Heart left ventricle (tissue), 16 donors: ENCODE results near the gene TRPM8. TPM values are rescaled to one million over a fixed set of nuclear protein-coding genes. Genes with fewer than 3 reads are reported as not detected.

Source experiments
- ATAC-seq, 4 donors: fragments of 200-7000 bp; cut with Tn5 transposase; one replicate each; pipeline ENCODE4 v1.9.1; 2020 to 2022; ENCODE audit warnings: moderate library complexity in 4 of 4, mild to moderate bottlenecking in 3 of 4, moderate number of reproducible peaks in 1 of 4
- DNase-seq, 5 donors: peaks; one replicate each; pipeline ENCODE4 v3.0.0-alpha.2; 2020
- H3K27ac ChIP-seq, 12 donors: fragments of 200-600 bp; sonication (generic) in 4 of 12; one replicate each; pipeline versions ENCODE4 v1.5.0 to v1.8.0; 2016 to 2022; ENCODE audit warnings: mild to moderate bottlenecking in 2 of 12
- H3K27me3 ChIP-seq, 9 donors: fragments of 200-600 bp; sonication (generic) in 2 of 9; one replicate each; pipeline versions ENCODE4 v1.5.1 to v1.8.0; 2016 to 2022; ENCODE audit warnings: mild to moderate bottlenecking in 3 of 9
- H3K36me3 ChIP-seq, 9 donors: fragments of 200-600 bp; sonication (generic) in 2 of 9; one replicate each; pipeline versions ENCODE4 v1.5.0 to v1.8.0; 2018 to 2022; ENCODE audit warnings: mild to moderate bottlenecking in 2 of 9
- H3K4me1 ChIP-seq, 12 donors: fragments of 200-600 bp; sonication (generic) in 4 of 12; one replicate each; pipeline versions ENCODE4 v1.5.0 to v1.8.0; 2016 to 2022; ENCODE audit warnings: mild to moderate bottlenecking in 3 of 12
- H3K4me3 ChIP-seq, 12 donors: fragments of 200-600 bp; sonication (generic) in 4 of 12; one replicate each; pipeline versions ENCODE4 v1.5.0 to v1.8.0; 2017 to 2022; ENCODE audit warnings: mild to moderate bottlenecking in 9 of 12, moderate library complexity in 4 of 12
- H3K9me3 ChIP-seq, 12 donors: fragments of 200-600 bp; sonication (generic) in 4 of 12; one replicate each; pipeline versions ENCODE4 v1.5.0 to v1.8.0; 2016 to 2022; ENCODE audit warnings: mild to moderate bottlenecking in 1 of 12
- POLR2A ChIP-seq, 2 donors: fragments of 450-650 bp; IDR thresholded peaks; one replicate each; pipeline ENCODE4 v1.6.1; 2017; ENCODE audit warnings: antibody characterized with exemption in 2 of 2, mild to moderate bottlenecking in 2 of 2, moderate library complexity in 2 of 2
- WGBS, 4 donors: extraction: QIAGEN DNeasy Blood & Tissue Kit in 2 of 4; methylation state at CpG; one replicate each; pipeline versions ENCODE4 v1.1.5 to v1.1.7; 2013 to 2018; 5-methylcytosine and 5-hydroxymethylcytosine counted together
- intact Hi-C, 10 donors: fragments of 100-400 bp; cut with DNase I; formaldehyde crosslinking; loops; one replicate each; pipeline versions ENCODE4 v1.11.1 to v1.14.2; 2022
- polyA plus RNA-seq, 2 donors: library from polyadenylated mRNA; stranded (reverse); fragments of 200-250 nt; gene quantifications; one replicate each; pipeline ENCODE4 v1.2.3, GENCODE V29; 2013
- total RNA-seq, 9 donors: library from RNA; depleted of rRNA in 2 of 9; stranded (reverse); fragments of >200 nt in 2 of 9; fragmentation: NEBNext Ultra II Directional in 3 of 9; extraction: Animal tissue kit (Norgen Biotek cat#: 25700) in 3 of 9; gene quantifications; one replicate each; pipeline versions ENCODE4 v1.1.0 to v1.2.4, GENCODE V29; 2016 to 2023
- TF ChIP-seq, protein P1 (sequence below), 12 donors: fragments of 200-600 bp; sonication (generic) in 4 of 12; IDR thresholded peaks; one replicate each; pipeline versions ENCODE4 v1.5.0 to v1.8.0; 2018 to 2022; ENCODE audit warnings: antibody characterized with exemption in 12 of 12, mild to moderate bottlenecking in 5 of 12
- donor health status: ischemic (EF 13 %, LVEDD 7.1; RV severe dilation, severe dysfunction).
- donor health status: healthy with polysubstance abuse.
- donor health status: DM: no; HTN: yes; CAD: no.
- donor health status: DM: no; HTN: no; CAD: no.
- donor health status: ischemic (EF 25% LVEDD 6.9; RV normal size, moderate dysfunction).
- donor health status: ischemic (EF 25% LVEDD 5.7; RV mildly dilated, moderate dysfunction).
- donor health status: healthy.
- donor health status: DM: yes; HTN: yes; CAD: no.
- donor health status: ischemic (EF 35%, LVEDD 5.7; RV mildly dilated, moderate dysfunction).
- donor health status: nonischemic (EF 11% LVEDD 7.7; RV severe dilation, severe dysfunction).
- donor health status: DM: yes; HTN: yes; CAD: no.
- donor health status: PGD.
- donor health status: ischemic (EF 29% LVEDD 5.4; RV normal size, mild dysfunction).
- donor health status: nonischemic (EF 23%, LVEDD 6.1; RV moderate dilation, normal function).

TRPM8 gene
- total and polyA plus RNA-seq, 11 donors: 0.19 to 0.25 TPM; not detected in 9

DNA sequence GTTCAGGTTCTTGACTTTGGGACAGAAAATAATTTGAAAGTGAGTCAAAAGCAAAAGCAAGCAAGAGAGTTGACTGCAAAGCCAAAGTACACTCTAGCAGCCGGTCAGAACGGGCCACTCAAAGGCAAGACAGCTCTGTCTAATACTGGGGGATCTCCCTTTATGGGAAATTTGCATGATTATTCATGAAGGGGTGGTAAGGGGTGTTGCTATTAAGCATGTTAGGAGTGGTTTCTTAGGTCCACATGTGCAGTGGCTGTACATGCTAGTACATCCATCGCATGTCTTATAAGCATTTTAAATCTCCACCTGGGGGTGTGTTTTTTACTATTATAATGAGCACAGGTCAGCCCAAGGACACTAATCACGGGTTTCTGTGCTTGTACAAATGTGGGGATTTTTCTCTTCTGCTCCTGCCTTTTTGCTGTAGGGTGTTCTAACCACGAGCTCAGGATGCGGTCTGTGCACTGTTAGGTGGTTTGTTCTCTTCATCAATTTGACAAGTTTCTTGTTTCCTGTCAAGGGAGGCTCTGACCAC, 73.2 kb downstream of the TRPM8 start:
- Histone ChIP-seq H3K4me1 (peaks cover 0 to 10% (median 0%) of the 10 kb centered on the region in 12 donors), H3K9me3 (peaks cover 0 to 5% (median 0%) of the 10 kb centered on the region in 12 donors), H3K36me3 (no peaks in the 10 kb centered on the region), H3K27me3 (peaks cover 0 to 16% (median 4%) of the 10 kb centered on the region in 9 donors), H3K27ac (peak overlapping the region in 1 of 12 donors; percentile 32), H3K4me3 (no peak overlapping the region)
- 75 to 83% (median 77%) methylated on average over 6 of the region's 6 CpGs for WGBS, 4 donors
- ATAC-seq (no peak), DNase-seq (no peak)
- TF ChIP-seq, protein P1, sequence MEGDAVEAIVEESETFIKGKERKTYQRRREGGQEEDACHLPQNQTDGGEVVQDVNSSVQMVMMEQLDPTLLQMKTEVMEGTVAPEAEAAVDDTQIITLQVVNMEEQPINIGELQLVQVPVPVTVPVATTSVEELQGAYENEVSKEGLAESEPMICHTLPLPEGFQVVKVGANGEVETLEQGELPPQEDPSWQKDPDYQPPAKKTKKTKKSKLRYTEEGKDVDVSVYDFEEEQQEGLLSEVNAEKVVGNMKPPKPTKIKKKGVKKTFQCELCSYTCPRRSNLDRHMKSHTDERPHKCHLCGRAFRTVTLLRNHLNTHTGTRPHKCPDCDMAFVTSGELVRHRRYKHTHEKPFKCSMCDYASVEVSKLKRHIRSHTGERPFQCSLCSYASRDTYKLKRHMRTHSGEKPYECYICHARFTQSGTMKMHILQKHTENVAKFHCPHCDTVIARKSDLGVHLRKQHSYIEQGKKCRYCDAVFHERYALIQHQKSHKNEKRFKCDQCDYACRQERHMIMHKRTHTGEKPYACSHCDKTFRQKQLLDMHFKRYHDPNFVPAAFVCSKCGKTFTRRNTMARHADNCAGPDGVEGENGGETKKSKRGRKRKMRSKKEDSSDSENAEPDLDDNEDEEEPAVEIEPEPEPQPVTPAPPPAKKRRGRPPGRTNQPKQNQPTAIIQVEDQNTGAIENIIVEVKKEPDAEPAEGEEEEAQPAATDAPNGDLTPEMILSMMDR (IDR thresholded peaks at IDR 0.05): no peak
- no peak for TF ChIP-seq POLR2A (IDR thresholded peaks at IDR 0.05)
- intact Hi-C loops: no loop called here

DNA sequence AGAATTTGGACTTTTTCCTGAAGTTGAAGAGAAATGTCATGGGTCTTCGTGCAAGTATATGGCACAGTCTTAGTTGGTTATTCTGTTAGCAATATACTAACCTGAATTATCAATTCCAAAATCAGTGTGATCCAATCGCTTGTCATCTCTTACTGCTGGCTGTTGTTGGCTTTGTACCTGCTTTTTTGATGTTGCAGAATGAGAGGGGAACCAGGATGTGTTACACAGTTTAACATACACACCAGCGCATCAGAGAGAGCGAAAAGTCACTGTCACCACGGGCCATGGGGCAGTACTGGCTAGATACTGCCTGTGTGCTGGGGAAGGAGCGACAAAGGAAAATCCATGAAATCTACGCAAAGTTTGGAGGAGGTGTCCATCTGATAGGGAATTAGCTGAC, 74.0 kb downstream of the TRPM8 start:
- intact Hi-C loops: no loop called here
- TF ChIP-seq POLR2A (IDR thresholded peaks at IDR 0.05): no peak
- TF ChIP-seq, protein P1 (IDR thresholded peaks at IDR 0.05): no peak
- H3K27ac ChIP-seq: peak overlapping the region in 1 of 12 donors; percentile 56
- DNase-seq (no peak), ATAC-seq (no peak)
- H3K9me3 ChIP-seq: peaks cover 0 to 5% (median 0%) of the 10 kb centered on the region in 12 donors
- H3K36me3 ChIP-seq: no peaks in the 10 kb centered on the region
- H3K4me1 ChIP-seq: peaks cover 0 to 10% (median 0%) of the 10 kb centered on the region in 12 donors
- H3K4me3 ChIP-seq: no peak overlapping the region
- WGBS, 4 donors: 89 to 92% (median 91%) methylated on average over 7 of the region's 7 CpGs
- peaks cover 0 to 13% (median 4%) of the 10 kb centered on the region in 9 donors for H3K27me3 ChIP-seq

DNA sequence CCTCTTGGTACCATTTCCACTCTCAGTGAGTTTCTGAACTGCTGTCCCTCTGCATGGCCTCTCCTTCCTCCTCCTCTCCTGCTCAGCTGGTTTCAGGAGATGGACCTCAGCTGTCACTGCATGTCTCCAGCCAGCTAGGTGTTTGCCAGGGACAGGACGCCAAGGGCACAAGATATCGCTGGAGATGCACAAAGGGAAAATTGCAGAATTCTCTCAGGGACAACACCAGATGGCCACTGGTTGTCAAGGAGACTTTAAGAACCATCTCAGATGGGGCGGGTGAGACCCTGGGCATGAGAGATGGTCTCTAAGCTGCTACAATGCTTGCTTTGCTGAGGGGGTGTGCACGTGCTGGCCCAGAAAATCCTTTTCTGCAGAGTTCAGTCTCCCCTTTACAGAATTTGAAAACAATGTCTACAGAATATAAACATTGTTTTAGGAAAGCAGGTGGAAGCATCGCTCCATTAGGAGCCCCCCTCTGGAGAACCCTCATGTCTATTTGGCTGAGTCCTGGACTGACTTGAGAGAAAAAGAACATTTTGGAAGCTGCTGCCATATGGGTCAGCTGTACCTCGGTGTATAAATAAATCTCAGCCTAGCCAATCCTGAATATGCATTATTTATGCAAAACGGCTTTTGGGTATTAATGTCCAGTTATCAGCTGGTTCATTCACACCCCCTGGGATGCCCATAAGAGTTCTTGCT, 75.5 kb downstream of the TRPM8 start:
- intact Hi-C loops: no loop called here
- ATAC-seq (no peak), DNase-seq (no peak)
- TF ChIP-seq, protein P1 (IDR thresholded peaks at IDR 0.05): no peak
- TF ChIP-seq POLR2A (IDR thresholded peaks at IDR 0.05): no peak
- Histone ChIP-seq H3K9me3 (peaks cover 0 to 5% (median 0%) of the 10 kb centered on the region in 12 donors), H3K4me1 (peaks cover 0 to 10% (median 0%) of the 10 kb centered on the region in 12 donors), H3K4me3 (no peak overlapping the region), H3K27ac (no peak overlapping the region), H3K27me3 (peaks cover 0 to 10% (median 4%) of the 10 kb centered on the region in 9 donors), H3K36me3 (no peaks in the 10 kb centered on the region)
- 81 to 89% (median 86%) methylated on average over 7 of the region's 7 CpGs for WGBS, 4 donors

DNA sequence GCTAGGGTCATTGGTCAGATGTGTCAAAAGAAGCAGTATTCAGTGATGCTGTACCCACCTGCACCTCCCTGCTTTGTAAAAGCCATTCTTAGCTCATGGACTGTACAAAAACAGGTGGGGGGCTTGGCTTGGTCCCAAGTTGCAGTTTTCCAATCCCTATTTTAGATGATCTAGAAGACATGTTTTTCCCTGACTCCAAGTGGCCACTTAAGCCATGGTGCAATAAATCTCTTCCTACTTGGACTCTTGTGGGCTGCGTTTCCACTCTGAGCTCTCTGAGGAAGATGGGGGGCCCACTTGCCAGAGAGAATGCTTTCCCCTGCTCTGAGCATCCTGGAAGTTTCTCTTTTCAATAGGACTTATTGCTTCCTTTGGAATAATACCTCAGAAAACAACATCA, 76.3 kb downstream of the TRPM8 start:
- H3K4me1 ChIP-seq: peaks cover 0 to 10% (median 0%) of the 10 kb centered on the region in 12 donors
- intact Hi-C loops: no loop called here
- peaks cover 0 to 10% (median 4%) of the 10 kb centered on the region in 9 donors for H3K27me3 ChIP-seq
- H3K4me3 ChIP-seq: no peak overlapping the region
- peaks cover 0 to 5% (median 0%) of the 10 kb centered on the region in 12 donors for H3K9me3 ChIP-seq
- no peaks in the 10 kb centered on the region for H3K36me3 ChIP-seq
- ATAC-seq (no peak), DNase-seq (no peak)
- TF ChIP-seq, protein P1 (IDR thresholded peaks at IDR 0.05): no peak
- no peak for TF ChIP-seq POLR2A (IDR thresholded peaks at IDR 0.05)
- H3K27ac ChIP-seq: no peak overlapping the region
- WGBS, 4 donors: 79 to 95% (median 85%) methylated on average over 1 of the region's 1 CpG
